MM.1S (cell line): ENCODE measurements around the gene CSH2.
"Not testable (repeated sequence)": the region's sequence is repeated elsewhere in the genome, so short reads cannot be mapped to it uniquely, and the experiment has no call there.

Source experiments
- DNase-seq: peaks from one replicate; pipeline ENCODE4 v3.0.0-alpha.2; 2015
- H2AFZ ChIP-seq: fragments of 300-600 bp; sonication (generic); 2 replicates; pipeline ENCODE4 v1.6.0; 2016; ENCODE audit warnings: antibody characterized with exemption, low read length
- H3F3A ChIP-seq: fragments of 300-600 bp; sonication (generic); 2 replicates; pipeline ENCODE4 v1.6.1; 2016; ENCODE audit warnings: mild to moderate bottlenecking, antibody characterized with exemption, low read length, moderate library complexity, mixed read lengths; ENCODE audit not compliant: insufficient read depth
- H3K27ac ChIP-seq: fragments of 300-600 bp; sonication (generic); 2 replicates; pipeline ENCODE4 v1.5.1; 2016; ENCODE audit warnings: mild to moderate bottlenecking, low read length
- H3K27me3 ChIP-seq: fragments of 300-600 bp; sonication (generic); replicated peaks from 2 replicates; pipeline ENCODE4 v1.6.0; 2016; ENCODE audit warnings: low read length; ENCODE audit not compliant: insufficient read depth
- H3K36me3 ChIP-seq: fragments of 300-600 bp; sonication (generic); replicated peaks from 2 replicates; pipeline ENCODE4 v1.6.1; 2016; ENCODE audit warnings: mild to moderate bottlenecking, low read length, mixed read lengths; ENCODE audit not compliant: insufficient read depth
- H3K4me1 ChIP-seq: fragments of 300-600 bp; sonication (generic); 2 replicates; pipeline ENCODE4 v1.6.1; 2016; ENCODE audit warnings: low read length, mixed read lengths
- H3K4me2 ChIP-seq: fragments of 300-600 bp; sonication (generic); 2 replicates; pipeline ENCODE4 v1.6.0; 2016; ENCODE audit warnings: low read depth, low read length
- H3K4me3 ChIP-seq: fragments of 300-600 bp; sonication (generic); 2 replicates; pipeline ENCODE4 v1.5.1; 2016; ENCODE audit warnings: low read length, mixed read lengths
- H3K79me2 ChIP-seq: fragments of 300-600 bp; sonication (generic); 2 replicates; pipeline ENCODE4 v1.6.1; 2016; ENCODE audit warnings: mixed run types, low read length, mixed read lengths
- H3K9ac ChIP-seq: fragments of 300-600 bp; sonication (generic); 2 replicates; pipeline ENCODE4 v1.6.1; 2016; ENCODE audit warnings: low read length, mixed read lengths
- H3K9me2 ChIP-seq: fragments of 300-600 bp; sonication (generic); replicated peaks from 2 replicates; pipeline ENCODE4 v1.6.1; 2016; ENCODE audit warnings: mild to moderate bottlenecking, low read length, mixed read lengths; ENCODE audit not compliant: insufficient read depth
- H3K9me3 ChIP-seq: fragments of 300-600 bp; sonication (generic); replicated peaks from 2 replicates; pipeline ENCODE4 v1.6.1; 2016; ENCODE audit warnings: mild to moderate bottlenecking, low read length, mixed read lengths; ENCODE audit not compliant: insufficient read depth
- H4K20me1 ChIP-seq: fragments of 300-600 bp; sonication (generic); 2 replicates; pipeline ENCODE4 v1.6.1; 2016; ENCODE audit warnings: mild to moderate bottlenecking, low read length, moderate library complexity, mixed read lengths; ENCODE audit not compliant: insufficient read depth
- CTCF ChIP-seq: fragments of 300-600 bp; sonication (generic); IDR thresholded peaks from 2 replicates; pipeline ENCODE4 v1.5.1; 2016; ENCODE audit warnings: antibody characterized with exemption, low read length, mixed read lengths
- EZH2 ChIP-seq: fragments of 300-600 bp; sonication (generic); optimal IDR thresholded peaks from 2 replicates; pipeline ENCODE3; 2017; ENCODE audit warnings: low read depth, mild to moderate bottlenecking, antibody characterized with exemption, low read length, mixed read lengths
- EZH2phosphoT487 ChIP-seq: fragments of 300-600 bp; sonication (generic); IDR thresholded peaks from 2 replicates; pipeline ENCODE4 v1.6.1; 2018; ENCODE audit warnings: antibody characterized with exemption, low read length

The CSH2 gene

GRCh38 chr17:63869491-63870291 lies 3.8 kb downstream of the CSH2 start:
- not testable (repeated sequence) for H3K9me2 ChIP-seq, H3K36me3 ChIP-seq, H3K4me1 ChIP-seq, H3K4me3 ChIP-seq, DNase-seq, H3K27me3 ChIP-seq, H3K9me3 ChIP-seq, H3K4me2 ChIP-seq, H3K79me2 ChIP-seq, H3K27ac ChIP-seq, H3K9ac ChIP-seq, H3F3A ChIP-seq, H4K20me1 ChIP-seq, H2AFZ ChIP-seq
- peak; percentile 14; the same call in 1 of the 2 replicates for TF ChIP-seq CTCF

GRCh38 chr17:63866625-63867024 lies 6.9 kb downstream of the CSH2 start:
- H3K4me2 ChIP-seq = not testable (repeated sequence)

GRCh38 chr17:63859257-63859656 lies 14.2 kb downstream of the CSH2 start:
- Histone ChIP-seq H3K27ac (no peak overlapping the region), H3K9me2 (no peaks in the 10 kb centered on the region), H3K9me3 (no peaks in the 10 kb centered on the region), H4K20me1 (no peaks in the 10 kb centered on the region), H3K79me2 (no peaks in the 10 kb centered on the region), H2AFZ (no peak overlapping the region), H3K36me3 (no peaks in the 10 kb centered on the region), H3K4me3 (no peak overlapping the region), H3K4me2 (no peak overlapping the region), H3K27me3 (no peaks in the 10 kb centered on the region; the same call in 1 of the 2 replicates), H3F3A (no peaks in the 10 kb centered on the region), H3K9ac (no peak overlapping the region), H3K4me1 (no peaks in the 10 kb centered on the region)
- no peak for DNase-seq
- TF ChIP-seq EZH2 (no peak), EZH2phosphoT487 (no peak), CTCF (no peak)

More at GRCh38 chr17:63866625-63867024, 6.9 kb downstream of the CSH2 start:
- H2AFZ ChIP-seq = 0 out of 2 replicates have a peak overlapping the region, but pooled peaks have one; percentile 48
- not testable (repeated sequence) for H4K20me1 ChIP-seq, H3K4me1 ChIP-seq, H3F3A ChIP-seq, DNase-seq, H3K9ac ChIP-seq, H3K4me3 ChIP-seq, H3K79me2 ChIP-seq, H3K9me2 ChIP-seq, H3K9me3 ChIP-seq, H3K36me3 ChIP-seq, H3K27me3 ChIP-seq, H3K27ac ChIP-seq

- H3K79me2 ChIP-seq, H2AFZ ChIP-seq, H3K4me3 ChIP-seq, H3K9me3 ChIP-seq, H3K36me3 ChIP-seq, H3F3A ChIP-seq, H3K27ac ChIP-seq, H3K4me1 ChIP-seq, DNase-seq, H3K9ac ChIP-seq, H4K20me1 ChIP-seq, H3K27me3 ChIP-seq, H3K9me2 ChIP-seq, H3K4me2 ChIP-seq: not testable (repeated sequence)
Observed at GRCh38 chr17:63856425-63856824, 17.1 kb downstream of the CSH2 start.
